Mesendoderm (in vitro differentiated cells): ENCODE measurements around the gene CD248.
A peak's percentile ranks its signal among the peaks of the same experiment; 100 is the strongest.

Source experiments
- DNase-seq: peaks from one replicate; pipeline ENCODE4 v3.0.0; 2013
- H2AK5ac ChIP-seq: 2 replicates; pipeline ENCODE4 v1.6.1; 2013; ENCODE audit warnings: low read length, inconsistent platforms
- H2BK120ac ChIP-seq: 2 replicates; pipeline ENCODE4 v1.6.1; 2013; ENCODE audit warnings: low read depth, mild to moderate bottlenecking, low read length, moderate library complexity, mixed read lengths
- H2BK15ac ChIP-seq: replicated peaks from 2 replicates; pipeline ENCODE4 v1.6.1; 2013; ENCODE audit warnings: low read depth, mild to moderate bottlenecking, moderate library complexity
- H2BK5ac ChIP-seq: 2 replicates; pipeline ENCODE4 v1.6.1; 2013; ENCODE audit warnings: low read length, inconsistent platforms
- H3K18ac ChIP-seq: 2 replicates; pipeline ENCODE4 v1.6.1; 2013; ENCODE audit warnings: mild to moderate bottlenecking, low read length, mixed read lengths
- H3K23ac ChIP-seq: one replicate; pipeline ENCODE4 v1.6.1; 2013; ENCODE audit warnings: low read length
- H3K27ac ChIP-seq: 2 replicates; pipeline ENCODE4 v1.5.1; 2013; ENCODE audit warnings: low read depth, mild to moderate bottlenecking, inconsistent platforms, low read length, moderate library complexity
- H3K27me3 ChIP-seq: 2 replicates; pipeline ENCODE4 v1.6.1; 2013; ENCODE audit warnings: low read length, control low read depth, mild to moderate bottlenecking, inconsistent platforms; ENCODE audit not compliant: insufficient read depth, poor library complexity
- H3K36me3 ChIP-seq: 2 replicates; pipeline ENCODE4 v1.6.1; 2013; ENCODE audit warnings: low read length, inconsistent platforms; ENCODE audit not compliant: control insufficient read depth, insufficient read depth
- H3K4ac ChIP-seq: one replicate; pipeline ENCODE4 v1.6.1; 2013; ENCODE audit warnings: low read depth, mild to moderate bottlenecking, low read length, moderate library complexity
- H3K4me1 ChIP-seq: 2 replicates; pipeline ENCODE4 v1.6.1; 2013; ENCODE audit warnings: low read depth, low read length, inconsistent platforms; ENCODE audit not compliant: control insufficient read depth
- H3K4me2 ChIP-seq: 2 replicates; pipeline ENCODE4 v1.6.1; 2013; ENCODE audit warnings: low read length
- H3K4me3 ChIP-seq: 2 replicates; pipeline ENCODE4 v1.5.1; 2013; ENCODE audit warnings: mild to moderate bottlenecking, low read length
- H3K56ac ChIP-seq: one replicate; pipeline ENCODE4 v1.6.1; 2013; ENCODE audit warnings: low read length
- H3K79me1 ChIP-seq: 2 replicates; pipeline ENCODE4 v1.6.1; 2013; ENCODE audit warnings: low read length, inconsistent platforms
- H3K79me2 ChIP-seq: 2 replicates; pipeline ENCODE4 v1.6.1; 2013; ENCODE audit warnings: mild to moderate bottlenecking, low read length; ENCODE audit not compliant: control insufficient read depth, insufficient read depth
- H3K9ac ChIP-seq: 2 replicates; pipeline ENCODE4 v1.6.1; 2013; ENCODE audit warnings: low read length, inconsistent platforms
- H4K5ac ChIP-seq: one replicate; pipeline ENCODE4 v1.6.1; 2013; ENCODE audit warnings: low read length
- H4K8ac ChIP-seq: one replicate; pipeline ENCODE4 v1.6.1; 2013; ENCODE audit warnings: low read depth, mild to moderate bottlenecking, control low read depth, low read length, moderate library complexity
- WGBS: extraction: QIAGEN DNeasy Blood & Tissue Kit; methylation state at CpG from one replicate; pipeline ENCODE4 v1.1.7; 2013; ENCODE audit warnings: low lambda C conversion rate, missing lambda C conversion rate; ENCODE audit not compliant: insufficient coverage; ENCODE audit errors: extremely low coverage; 5-methylcytosine and 5-hydroxymethylcytosine counted together

Gene CD248

DNA sequence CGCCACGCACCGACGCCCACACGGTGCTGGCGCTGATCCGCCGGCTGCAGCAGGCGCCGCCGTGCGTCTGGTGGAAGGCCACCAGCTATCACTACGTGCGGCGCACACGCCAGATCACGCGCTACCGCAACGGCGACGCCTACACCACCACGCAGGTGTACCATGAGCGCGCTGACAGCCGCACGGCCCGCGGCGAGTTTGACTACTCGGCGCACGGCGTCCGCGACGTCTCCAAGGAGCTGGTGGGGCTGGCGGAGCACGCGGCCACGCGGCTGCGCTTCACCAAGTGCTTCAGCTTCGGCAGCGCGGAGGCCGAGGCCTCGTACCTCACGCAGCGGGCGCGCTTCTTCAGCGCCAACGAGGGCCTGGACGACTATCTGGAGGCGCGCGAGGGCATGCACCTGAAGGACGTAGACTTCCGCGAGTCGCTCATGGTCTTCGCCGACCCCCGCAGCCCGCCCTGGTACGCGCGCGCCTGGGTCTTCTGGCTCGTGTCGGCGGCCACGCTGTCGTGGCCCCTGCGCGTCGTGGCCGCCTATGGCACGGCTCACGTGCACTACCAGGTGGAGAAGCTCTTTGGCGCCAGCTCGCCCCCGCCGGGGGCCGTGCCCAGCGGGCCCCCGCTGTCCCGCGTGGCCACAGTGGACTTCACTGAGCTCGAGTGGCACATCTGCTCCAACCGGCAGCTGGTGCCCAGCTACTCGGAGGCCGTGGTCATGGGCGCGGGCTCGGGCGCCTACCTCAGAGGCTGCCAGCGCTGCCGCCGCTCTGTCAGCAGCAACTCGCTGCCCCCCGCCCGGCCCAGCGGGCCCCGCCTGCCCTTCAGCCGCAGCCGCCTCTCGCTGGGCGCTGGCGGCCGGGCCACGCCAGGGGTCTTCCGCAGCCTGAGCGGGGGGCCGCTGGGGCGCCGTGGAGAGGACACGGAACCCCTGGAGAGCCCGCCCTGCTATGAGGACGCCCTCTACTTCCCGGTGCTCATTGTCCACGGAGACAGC lies 21.9 kb downstream of the CD248 start:
- H3K4me2 ChIP-seq = no peak overlapping the region
- H2BK120ac ChIP-seq = no peak overlapping the region
- no peaks in the 10 kb centered on the region for H3K79me2 ChIP-seq
- H3K56ac ChIP-seq = no peak overlapping the region
- no peak overlapping the region for H3K23ac ChIP-seq
- no peak overlapping the region for H3K4me3 ChIP-seq
- H2BK15ac ChIP-seq = no peak overlapping the region
- H2AK5ac ChIP-seq = no peak overlapping the region
- H4K5ac ChIP-seq = no peak overlapping the region
- no peak overlapping the region for H4K8ac ChIP-seq
- no peak overlapping the region for H3K18ac ChIP-seq
- no peaks in the 10 kb centered on the region for H3K79me1 ChIP-seq
- no peak overlapping the region for H3K9ac ChIP-seq
- no peak for DNase-seq
- H3K27me3 ChIP-seq = peaks cover 15% of the 10 kb centered on the region
- no peak overlapping the region for H2BK5ac ChIP-seq
- H3K36me3 ChIP-seq = no peaks in the 10 kb centered on the region
- no peak overlapping the region for H3K27ac ChIP-seq
- WGBS = no CpG with 5 or more reads among the region's 123 CpGs
- no peak overlapping the region for H3K4ac ChIP-seq
- peaks cover 4% of the 10 kb centered on the region for H3K4me1 ChIP-seq

DNA sequence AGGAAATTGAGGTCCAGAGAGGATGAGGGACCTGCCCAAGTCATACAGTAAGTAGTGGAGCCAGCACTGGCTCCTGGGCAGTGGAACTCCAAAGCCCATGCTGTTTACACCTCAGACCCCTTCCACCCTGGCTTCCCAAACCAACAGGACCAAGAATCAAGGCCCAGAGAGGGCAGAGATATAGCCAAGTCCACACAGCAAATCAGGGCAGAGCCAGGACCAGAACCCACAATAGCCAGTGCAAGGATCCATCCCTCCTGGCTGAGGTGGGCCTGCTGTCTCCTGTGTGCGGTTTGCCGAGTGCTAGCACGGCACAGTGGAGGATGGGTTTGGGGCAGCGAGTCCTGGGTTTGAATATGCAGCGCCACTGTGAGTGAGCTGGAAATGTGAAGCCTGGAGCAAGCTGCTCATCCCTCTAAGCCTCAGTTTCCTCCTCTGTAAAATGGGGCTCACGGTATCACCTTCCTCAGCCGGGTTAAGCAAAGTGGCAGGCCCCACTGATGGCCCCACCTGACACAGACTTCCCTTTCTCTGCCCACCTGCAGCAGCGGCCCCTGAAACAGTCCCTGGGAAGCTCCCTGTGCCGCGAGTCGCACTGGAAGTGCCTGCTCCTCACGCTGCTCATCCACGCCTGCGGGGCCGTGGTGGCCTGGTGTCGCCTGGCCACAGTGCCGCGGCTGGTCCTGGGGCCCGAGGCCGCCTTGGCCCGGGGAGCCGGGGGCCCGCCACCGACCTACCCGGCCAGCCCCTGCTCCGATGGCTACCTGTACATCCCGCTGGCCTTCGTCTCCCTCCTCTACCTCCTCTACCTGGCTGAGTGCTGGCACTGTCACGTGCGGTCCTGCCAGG lies 22.8 kb downstream of the CD248 start:
- no peaks in the 10 kb centered on the region for H3K79me2 ChIP-seq
- H3K27me3 ChIP-seq = peaks cover 15% of the 10 kb centered on the region
- no peak overlapping the region for H3K23ac ChIP-seq
- no peak overlapping the region for H4K8ac ChIP-seq
- H2BK120ac ChIP-seq = no peak overlapping the region
- H3K4ac ChIP-seq = no peak overlapping the region
- H2BK5ac ChIP-seq = no peak overlapping the region
- DNase-seq = no peak
- no peak overlapping the region for H2AK5ac ChIP-seq
- H3K4me3 ChIP-seq = no peak overlapping the region
- no peak overlapping the region for H3K4me2 ChIP-seq
- no peak overlapping the region for H3K56ac ChIP-seq
- H3K79me1 ChIP-seq = no peaks in the 10 kb centered on the region
- H3K9ac ChIP-seq = no peak overlapping the region
- H3K18ac ChIP-seq = no peak overlapping the region
- H3K36me3 ChIP-seq = no peaks in the 10 kb centered on the region
- no peak overlapping the region for H2BK15ac ChIP-seq
- peaks cover 4% of the 10 kb centered on the region for H3K4me1 ChIP-seq
- H4K5ac ChIP-seq = no peak overlapping the region
- no peak overlapping the region for H3K27ac ChIP-seq
- WGBS = no CpG with 5 or more reads among the region's 30 CpGs

DNA sequence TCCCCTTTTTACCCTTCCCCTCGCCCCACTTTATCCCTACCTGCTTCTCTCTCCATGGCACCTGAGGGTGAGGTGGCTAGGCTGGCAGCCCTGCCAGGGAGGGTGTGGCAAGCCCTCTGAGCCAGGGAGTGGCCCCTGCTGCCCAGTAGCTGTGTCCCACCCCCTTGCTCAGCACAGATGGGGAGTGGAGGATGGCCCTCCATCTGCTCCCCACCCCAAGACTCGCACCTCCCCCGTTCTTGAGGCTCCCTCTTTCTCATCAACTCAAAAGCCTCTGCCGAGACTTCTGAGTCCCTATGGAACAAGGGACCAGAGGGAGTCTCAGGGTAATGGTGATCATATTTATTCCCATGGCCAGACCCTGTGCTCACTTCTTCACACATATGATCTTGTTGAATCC lies 23.5 kb downstream of the CD248 start:
- Histone ChIP-seq H2AK5ac (no peak overlapping the region), H4K8ac (no peak overlapping the region), H3K56ac (no peak overlapping the region), H3K18ac (no peak overlapping the region), H2BK15ac (no peak overlapping the region), H3K36me3 (no peaks in the 10 kb centered on the region), H3K79me2 (peaks cover 2% of the 10 kb centered on the region), H2BK5ac (no peak overlapping the region), H3K9ac (no peak overlapping the region), H3K4me1 (peaks cover 4% of the 10 kb centered on the region), H3K4me3 (no peak overlapping the region), H3K27me3 (peaks cover 15% of the 10 kb centered on the region), H3K4ac (no peak overlapping the region), H3K79me1 (peaks cover 2% of the 10 kb centered on the region), H3K23ac (no peak overlapping the region), H2BK120ac (no peak overlapping the region), H4K5ac (no peak overlapping the region), H3K4me2 (no peak overlapping the region), H3K27ac (no peak overlapping the region)
- DNase-seq = no peak
- WGBS = no CpG with 5 or more reads among the region's 4 CpGs

DNA sequence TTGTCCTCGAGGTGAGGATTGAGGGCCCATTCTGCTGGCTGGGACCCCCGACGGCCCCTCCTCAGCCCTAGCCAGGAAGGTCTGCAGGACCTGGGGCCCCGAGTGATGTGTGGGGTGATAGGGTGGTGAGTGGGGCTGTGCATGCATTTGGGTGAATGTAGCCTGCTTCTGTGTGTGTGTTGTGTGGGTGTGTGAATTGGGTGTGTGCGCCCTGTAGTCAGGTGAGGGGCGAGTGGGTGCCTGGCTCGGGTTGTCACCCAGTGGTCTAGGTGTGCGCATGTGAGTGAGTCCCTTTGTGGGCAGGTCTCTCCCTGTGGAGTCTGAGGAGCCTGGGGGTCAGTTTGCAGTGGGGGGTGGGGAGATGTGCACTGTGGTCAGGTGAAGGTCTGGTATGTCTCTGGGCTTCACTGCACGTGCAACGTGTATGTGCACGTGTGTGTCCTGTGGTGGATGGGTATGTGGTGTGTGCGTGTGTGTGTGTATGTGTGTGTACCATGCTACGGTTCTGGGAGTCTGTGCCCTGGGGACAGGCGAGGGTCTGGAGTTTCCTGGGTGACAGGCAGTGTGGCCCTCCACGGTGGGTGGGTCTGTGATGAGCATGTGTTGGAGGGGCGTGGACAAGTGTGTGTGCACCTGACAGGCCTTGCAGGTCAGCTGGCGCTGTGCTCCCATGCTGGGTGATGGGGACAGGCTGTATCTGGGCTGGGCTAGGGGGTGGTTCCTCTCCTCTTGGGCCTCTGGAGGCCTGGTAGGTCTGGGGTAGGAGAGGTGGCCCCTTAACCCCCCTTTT lies 24.1 kb downstream of the CD248 start:
- Histone ChIP-seq H2BK15ac (no peak overlapping the region), H3K9ac (no peak overlapping the region), H2BK120ac (no peak overlapping the region), H4K8ac (no peak overlapping the region), H3K18ac (no peak overlapping the region), H3K4me1 (peaks cover 5% of the 10 kb centered on the region), H2AK5ac (no peak overlapping the region), H3K4ac (no peak overlapping the region), H3K27me3 (peaks cover 15% of the 10 kb centered on the region), H3K23ac (no peak overlapping the region), H3K4me3 (no peak overlapping the region), H3K56ac (no peak overlapping the region), H3K27ac (no peak overlapping the region), H4K5ac (no peak overlapping the region), H3K36me3 (no peaks in the 10 kb centered on the region), H3K79me1 (peaks cover 6% of the 10 kb centered on the region), H2BK5ac (no peak overlapping the region), H3K79me2 (peaks cover 6% of the 10 kb centered on the region), H3K4me2 (no peak overlapping the region)
- no CpG with 5 or more reads among the region's 17 CpGs for WGBS
- no peak for DNase-seq

DNA sequence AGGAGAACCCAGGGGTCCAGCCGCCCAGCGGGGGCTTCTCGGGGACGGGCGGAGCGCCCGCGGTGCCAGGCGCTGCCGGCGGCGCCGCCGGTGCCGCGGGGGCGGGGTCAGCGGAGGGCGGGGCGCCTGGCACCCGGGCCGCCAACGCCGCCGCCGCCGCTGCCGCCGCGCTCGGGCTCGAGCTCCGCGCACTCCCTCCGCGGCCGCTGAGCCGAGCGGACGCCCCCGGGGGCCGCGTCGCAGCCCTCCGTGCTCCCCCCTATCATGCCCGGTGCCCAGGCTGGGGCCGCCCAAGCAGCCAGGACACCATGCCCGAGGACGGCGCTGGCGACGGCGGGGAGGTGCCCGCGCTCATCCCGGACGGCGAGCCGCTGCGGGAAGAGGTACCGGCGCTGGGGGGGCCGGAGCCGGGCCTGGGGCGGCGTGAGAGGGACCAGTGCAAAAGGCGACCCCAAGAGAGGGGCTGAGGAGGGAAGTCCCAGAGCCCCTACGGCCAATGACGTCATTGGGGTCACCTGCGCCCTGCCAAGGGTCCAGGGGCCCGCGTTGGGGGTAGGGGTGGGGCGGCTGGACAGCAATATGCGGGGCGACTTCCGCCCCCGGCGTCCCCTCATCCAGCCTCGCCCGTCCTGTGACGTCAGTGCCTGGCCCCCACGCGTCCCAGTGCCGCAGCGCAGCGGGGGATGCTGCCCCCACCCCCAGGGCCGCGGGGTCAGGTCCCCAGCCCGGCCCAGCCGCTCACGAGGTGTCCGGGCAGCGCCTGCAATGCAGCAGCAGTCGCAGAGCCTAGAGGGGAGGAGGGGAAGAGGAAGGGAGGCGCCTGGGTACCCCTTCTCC lies 24.9 kb downstream of the CD248 start, which contains the start of gene TMEM151A:
Gene TMEM151A, plus strand, starts transcription at position 189 of the 837 bp plus-strand sequence. Its CDS starts 120 bp downstream, at position 309.
- H3K23ac ChIP-seq = peak within 1 kb of the TSS; percentile 24
- no peak within 1 kb of the TSS for H3K4me3 ChIP-seq
- DNase-seq = no peak
- no peak within 1 kb of the TSS for H4K8ac ChIP-seq
- H3K9ac ChIP-seq = no peak within 1 kb of the TSS
- H3K36me3 ChIP-seq = no peaks in the 10 kb centered on the region
- H3K18ac ChIP-seq = no peak within 1 kb of the TSS
- H3K4me1 ChIP-seq = peaks cover 2% of the 10 kb centered on the region
- WGBS = no CpG with 5 or more reads among the region's 95 CpGs
- H2AK5ac ChIP-seq = no peak within 1 kb of the TSS
- H3K4ac ChIP-seq = no peak within 1 kb of the TSS
- no peak within 1 kb of the TSS for H2BK5ac ChIP-seq
- H3K79me1 ChIP-seq = peaks cover 8% of the 10 kb centered on the region
- no peak within 1 kb of the TSS for H4K5ac ChIP-seq
- H3K27ac ChIP-seq = no peak within 1 kb of the TSS
- H3K56ac ChIP-seq = no peak within 1 kb of the TSS
- H2BK15ac ChIP-seq = no peak within 1 kb of the TSS
- H3K4me2 ChIP-seq = peak within 1 kb of the TSS; percentile 38
- H2BK120ac ChIP-seq = no peak within 1 kb of the TSS
- peaks cover 15% of the 10 kb centered on the region for H3K27me3 ChIP-seq
- peaks cover 6% of the 10 kb centered on the region for H3K79me2 ChIP-seq
